DMS 273 treated with DMSO at 0.1 percent for 48 hours (cell line): ENCODE results near the gene SFXN5.

ENCODE experiments used
- DNase-seq: peaks from one replicate; lab custom pipeline; 2025; lab: John Stamatoyannopoulos, UW

Gene SFXN5

GRCh38 chr2:73018188-73018825 lies 53.2 kb downstream of the SFXN5 start:
- no peak for DNase-seq

- no peak for DNase-seq
Measured at GRCh38 chr2:73013936-73014335, 57.6 kb downstream of the SFXN5 start.

- no peak for DNase-seq
Measured at GRCh38 chr2:73009177-73009839, 62.2 kb downstream of the SFXN5 start.

- DNase-seq: no peak
Measured at GRCh38 chr2:73008766-73009135, 62.8 kb downstream of the SFXN5 start.

DNA sequence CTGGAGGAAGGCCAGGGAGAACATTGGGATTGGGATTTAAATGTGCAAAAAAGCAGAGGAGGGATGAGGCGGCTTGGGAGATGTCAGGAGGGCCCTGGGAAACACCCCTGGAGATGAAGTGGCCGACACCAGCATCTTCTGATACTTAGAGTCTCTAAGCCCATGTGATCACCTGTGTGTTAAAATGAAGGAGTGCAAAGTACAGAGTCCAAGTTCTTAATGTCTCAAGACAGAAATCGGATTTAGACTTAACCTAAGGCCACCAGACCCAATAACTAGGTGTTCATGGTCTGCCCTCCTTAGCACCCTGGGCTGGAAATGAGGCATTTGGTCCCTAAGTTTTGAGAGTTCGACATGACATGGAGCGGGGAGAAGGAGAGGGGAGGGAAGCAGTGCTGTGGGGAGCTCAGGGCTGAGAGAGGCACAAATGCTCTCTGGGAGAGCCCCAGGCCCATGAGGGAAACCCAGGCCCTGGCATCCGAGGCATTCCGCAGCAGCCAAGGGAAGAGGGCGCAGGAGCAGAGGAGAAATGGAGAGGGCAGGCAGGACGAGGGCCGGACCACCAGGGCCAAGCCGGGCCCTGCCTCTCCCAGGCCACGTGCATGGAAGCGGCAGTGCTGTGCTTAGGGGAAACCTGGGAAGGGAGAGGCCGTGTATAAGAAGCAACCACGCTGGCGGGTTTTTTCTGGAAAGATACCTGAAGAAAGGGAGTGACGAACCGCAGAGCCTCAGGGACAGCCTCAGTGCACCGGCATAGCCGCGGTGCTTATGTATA lies 63.3 kb downstream of the SFXN5 start:
- no peak for DNase-seq

DNA sequence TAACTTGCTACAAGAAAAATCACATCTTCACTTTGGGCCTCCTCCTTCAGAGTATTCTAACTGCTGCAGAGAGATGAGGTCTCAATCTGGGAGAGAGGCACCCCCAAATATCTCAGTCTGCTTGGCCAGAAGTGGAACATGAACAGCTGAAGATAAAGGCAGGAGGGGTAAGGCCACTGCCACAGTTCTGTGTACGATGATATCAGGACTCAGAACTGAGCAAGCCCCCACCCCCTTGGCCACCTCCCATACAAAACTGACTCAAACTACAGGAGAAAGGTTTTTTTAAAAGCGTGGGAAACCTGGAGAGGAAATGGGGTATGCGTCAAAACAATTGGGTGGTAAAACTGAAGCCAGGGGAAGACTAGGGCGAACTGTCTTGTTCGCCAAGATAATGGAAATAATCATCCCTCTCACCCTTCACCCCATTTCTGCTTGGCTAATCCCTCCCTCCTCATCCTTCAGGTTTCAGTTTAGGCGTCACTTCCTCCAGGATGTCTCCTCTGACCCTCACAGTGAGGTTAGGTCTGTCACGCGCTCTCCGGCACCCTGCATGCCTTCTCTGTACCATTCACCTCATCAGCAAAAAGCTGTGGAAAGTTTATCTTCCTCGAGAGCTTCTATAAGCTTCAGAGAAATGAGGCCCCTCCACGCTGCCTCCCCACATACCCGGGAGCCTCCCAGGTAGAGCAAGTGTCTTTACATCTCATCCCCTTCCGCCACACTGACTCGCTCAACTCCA lies 64.4 kb downstream of the SFXN5 start:
- no peak for DNase-seq

DNA sequence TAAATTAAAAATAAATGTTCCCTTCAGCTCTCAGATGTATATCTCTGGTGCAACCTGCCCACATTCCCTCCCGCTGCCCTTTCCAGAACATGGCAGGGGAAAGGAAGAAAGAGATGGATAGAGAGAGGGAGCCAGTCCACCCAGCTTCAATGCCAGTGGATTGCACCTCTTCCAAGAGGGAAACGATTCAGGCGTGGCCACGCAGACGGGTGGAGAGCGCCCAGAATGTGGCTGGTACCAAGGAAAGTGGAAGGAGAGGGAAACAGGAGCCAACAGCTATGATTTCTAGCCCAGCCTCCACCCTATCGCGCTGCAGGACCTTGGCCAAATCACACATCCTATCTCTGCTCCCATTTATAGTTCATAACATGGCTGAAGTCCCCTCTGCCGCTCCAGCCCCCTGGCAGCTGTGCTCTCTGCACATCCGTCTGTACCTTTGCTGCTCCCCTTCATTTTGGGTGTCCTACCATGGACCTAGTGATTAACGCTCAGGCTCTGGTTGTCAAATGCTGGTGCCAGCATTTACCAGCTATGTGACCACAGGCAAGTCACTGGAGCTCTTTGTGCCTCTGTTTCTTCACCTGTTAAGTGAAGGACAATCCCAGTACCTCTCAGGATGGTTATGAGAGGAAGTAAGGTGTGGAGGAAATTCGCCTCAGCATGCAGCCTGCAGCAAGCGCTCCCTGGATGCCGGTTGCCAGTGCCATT lies 66.5 kb downstream of the SFXN5 start:
- DNase-seq: no peak

- DNase-seq: no peak
Measured at GRCh38 chr2:73004466-73004865, 67.0 kb downstream of the SFXN5 start.

DNA sequence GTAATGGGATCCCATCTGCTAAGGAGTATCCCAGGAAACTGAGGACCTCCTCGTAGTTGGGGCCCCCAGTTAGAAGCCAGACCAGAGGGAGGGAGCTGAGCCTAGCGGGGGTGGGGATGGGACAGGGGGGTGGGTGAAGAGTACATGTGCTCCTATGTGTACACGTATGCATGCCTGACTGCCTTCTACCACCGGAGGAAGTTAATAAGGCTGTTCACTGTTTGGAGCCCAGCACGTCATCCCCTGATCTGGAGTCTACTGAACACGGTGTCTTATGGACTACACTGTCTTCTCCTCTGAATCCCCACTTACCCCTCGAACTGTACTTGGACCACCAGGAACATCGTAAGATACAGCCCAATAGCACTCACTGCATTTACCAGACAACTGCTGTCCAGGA lies 68.5 kb downstream of the SFXN5 start:
- no peak for DNase-seq

DNA sequence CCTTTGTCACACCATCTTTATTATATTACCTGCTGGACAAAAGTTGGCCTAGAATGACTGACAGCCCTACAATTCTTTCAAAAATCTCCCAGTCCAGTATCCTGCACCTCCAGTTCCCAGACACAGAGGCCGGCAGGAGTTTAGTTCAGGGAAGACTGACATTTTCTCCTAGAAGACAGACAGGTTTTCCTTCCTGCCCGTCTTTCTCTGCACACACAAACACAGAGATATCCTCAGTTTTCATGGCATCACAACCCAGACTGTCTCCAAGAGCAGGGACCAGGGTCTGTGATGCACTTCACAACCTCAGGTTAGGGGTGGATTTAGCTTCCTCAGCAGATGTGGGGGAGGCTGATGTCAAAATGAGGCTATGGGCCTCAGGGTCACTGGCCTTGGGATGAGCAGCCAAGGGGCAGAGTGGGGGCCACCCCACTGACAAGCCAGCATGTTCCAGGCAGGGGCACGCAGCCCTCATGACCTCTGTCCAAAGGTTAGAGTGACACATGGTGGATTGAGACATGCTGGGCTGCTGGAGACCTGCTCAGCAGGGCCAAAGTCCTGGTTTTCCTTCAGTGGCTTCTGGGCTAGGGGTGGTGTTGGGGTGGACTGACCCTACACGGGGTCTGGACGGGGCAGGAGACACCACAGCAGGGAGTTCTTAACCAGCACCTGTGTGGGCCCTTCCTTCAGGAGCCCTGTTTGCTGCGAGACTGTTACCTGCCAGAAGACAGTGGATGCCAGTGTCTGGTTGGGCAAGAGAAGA lies 70.5 kb downstream of the SFXN5 start:
- no peak for DNase-seq

DNA sequence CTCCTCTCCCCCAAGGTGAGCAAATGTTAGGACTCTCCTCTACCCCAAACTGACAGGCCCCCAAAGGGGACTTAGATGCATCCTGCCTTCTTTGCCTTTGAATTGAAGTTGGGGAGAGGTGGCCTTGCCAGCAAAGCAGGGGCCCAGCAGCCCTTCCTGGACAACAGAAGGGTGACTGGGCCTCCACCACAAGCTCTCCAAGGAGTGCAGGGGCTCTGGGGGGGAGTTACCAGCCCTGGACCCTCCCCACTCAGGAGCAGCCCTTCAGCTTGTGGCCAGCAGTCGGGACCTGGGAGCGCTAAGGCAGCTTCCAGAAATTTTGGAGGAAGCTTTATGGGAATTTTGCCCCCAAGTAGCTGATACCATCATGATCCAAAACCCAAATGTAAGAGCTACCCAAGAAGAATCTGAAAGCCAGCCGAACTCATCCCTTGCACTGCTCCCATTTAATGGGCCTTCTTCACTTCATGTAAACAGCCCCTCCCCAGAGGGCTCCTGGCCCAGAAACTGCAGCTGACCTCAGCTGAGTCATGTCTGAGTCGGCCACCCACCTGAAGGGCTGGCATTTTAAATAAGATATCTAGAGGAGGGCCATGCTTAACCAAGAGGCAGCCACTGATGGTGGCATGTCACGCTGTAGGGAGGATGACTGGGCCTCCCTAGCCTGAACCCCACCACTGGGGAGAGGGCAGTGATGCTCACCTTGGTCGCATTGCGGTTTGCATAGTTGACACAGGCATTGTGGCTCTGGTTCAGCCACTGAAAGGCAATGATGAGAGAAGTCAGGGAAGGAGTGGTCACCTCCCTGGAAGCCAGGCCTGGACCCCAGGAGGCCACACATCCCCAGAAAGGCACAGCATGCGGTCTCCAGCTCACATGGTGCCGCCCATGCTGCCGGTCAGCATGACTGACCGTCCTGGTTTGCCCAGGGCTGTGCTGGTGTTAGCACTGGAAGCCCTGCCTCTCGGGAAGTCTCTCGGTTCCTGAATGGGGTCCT lies 71.5 kb downstream of the SFXN5 start:
- DNase-seq: no peak

DNA sequence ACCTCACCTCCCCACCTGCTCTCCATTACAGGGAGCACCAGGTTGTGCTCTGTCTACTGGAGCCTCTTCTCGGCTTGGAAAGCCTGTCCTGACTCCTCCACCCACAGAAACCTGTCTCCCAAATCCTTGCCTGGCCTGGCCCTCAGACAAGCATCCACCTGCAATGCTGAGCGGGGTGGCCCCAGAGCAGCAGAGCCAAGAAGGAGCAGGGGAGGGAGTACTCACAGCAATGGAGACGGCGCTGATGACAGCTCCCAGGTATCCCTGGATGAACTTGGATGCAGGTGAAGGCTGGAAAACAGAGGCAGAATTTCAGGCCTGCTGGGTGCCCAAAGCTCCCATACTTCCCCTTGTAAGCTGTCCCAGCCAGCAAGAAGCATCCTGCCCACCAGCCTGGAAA lies 72.8 kb downstream of the SFXN5 start:
- DNase-seq: no peak

DNA sequence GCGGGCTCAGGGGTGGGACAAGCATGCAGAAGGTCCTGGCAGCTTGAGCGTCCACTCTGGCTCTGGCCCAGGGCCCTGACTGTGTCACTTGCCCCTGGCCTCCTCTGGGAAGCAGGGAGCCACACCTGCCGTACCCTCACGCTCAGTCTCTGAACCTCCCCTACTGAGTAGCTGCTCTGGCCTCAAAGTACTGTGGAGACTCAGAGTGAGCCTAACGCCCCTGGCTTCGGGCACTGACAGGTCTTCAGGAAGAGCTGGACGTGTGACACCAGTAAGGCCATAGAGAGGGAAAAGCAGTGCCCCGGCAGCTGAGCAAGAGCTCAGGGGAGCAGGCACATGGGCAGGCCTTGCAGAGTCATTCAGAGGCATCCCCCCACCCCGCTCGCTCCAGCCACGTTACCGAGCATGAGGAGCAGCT lies 73.3 kb downstream of the SFXN5 start:
- DNase-seq: no peak

GRCh38 chr2:72996117-72996502 lies 75.4 kb downstream of the SFXN5 start:
- DNase-seq: no peak

DNA sequence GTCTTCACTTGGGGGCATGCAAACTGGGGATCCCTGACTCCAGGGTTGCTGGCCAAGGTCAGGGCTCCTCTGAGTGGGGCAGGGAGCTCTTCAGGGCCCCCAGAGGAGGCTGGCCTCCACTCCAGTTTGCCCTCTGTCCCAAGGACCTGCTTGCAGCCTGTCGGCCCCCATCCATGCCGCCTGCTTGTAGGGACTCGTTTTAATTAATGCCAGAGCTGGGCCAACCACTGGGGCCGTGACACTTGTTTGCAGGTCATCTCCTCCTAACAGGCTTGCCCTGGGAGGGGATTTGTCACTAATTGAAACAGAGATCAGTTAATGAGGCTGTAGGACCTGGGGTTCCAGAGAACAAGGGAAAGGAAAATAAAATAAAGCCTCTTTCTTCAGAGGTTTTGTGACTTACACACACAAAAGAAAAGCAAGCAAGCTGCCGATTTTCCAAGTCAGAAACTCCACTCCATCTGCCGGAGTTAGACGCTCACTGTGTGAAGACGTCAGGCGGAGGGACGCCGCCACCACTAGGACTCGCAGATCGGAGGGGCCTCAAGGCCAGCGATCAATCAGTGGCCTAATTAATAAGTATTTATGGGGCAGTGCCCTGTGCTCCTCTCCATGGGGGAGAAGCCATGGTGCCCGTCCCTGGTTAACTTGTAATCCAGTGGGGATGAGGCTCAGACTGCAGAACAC lies 75.9 kb downstream of the SFXN5 start:
- no peak for DNase-seq

- no peak for DNase-seq
Measured at GRCh38 chr2:72994991-72995380, 76.5 kb downstream of the SFXN5 start.

DNA sequence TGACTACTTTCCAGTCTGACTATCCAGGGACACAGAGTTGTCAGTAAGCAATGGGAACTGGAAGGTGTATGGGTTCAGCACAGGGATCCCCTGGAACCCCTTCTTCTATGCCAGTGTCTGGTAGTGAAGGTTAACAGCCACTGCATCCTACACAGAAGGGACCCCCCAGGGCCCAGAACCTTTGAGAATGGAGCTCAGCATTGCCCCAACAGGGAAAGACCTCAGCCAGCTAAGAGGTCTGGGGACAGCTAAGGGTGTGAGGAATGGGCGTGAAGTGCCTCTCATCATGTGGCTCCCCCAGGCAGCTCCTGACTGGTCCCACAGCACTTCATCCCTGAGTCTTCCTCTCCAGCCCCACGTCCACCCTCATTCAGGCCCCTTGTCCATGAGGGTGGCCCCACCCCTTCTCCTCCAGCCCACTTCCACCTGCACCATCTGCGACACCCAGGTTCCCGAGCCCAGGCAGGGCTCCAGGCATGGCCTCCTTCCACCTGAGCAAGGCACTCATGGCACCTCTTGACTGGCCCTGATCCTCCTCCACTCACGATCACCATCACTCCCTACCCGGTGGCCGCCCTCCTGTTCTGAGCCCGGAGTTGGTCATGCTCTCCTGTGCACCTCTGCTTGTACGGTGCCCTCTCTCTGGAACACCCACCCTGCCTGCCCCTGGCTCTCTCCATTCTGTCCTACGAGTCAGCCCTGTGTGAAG lies 77.1 kb downstream of the SFXN5 start:
- no peak for DNase-seq

DNA sequence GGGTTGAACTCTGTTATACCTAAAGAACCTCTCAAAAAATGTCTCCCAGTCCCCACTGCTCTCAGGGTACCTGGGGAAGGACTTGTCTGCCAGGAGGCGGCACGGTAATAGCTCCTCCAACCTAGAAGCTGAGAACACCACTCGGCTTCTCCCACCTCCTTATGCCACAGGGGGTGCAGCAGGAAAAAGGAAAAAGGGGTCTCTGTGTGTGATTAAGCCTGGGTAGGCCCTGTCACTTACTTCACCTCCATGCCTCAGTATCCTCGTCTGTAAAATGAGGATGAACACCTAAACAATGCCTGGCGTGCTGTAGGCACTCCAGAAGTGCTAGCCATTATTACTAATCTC lies 77.6 kb downstream of the SFXN5 start:
- no peak for DNase-seq
